MM.1S (cell line): ENCODE results near the gene OSBPL10.
A peak's percentile ranks its signal among the peaks of the same experiment; 100 is the strongest.

Experiments used
- DNase-seq: peaks from one replicate; pipeline ENCODE4 v3.0.0-alpha.2; 2015
- H2AFZ ChIP-seq: fragments of 300-600 bp; sonication (generic); 2 replicates; pipeline ENCODE4 v1.6.0; 2016; ENCODE audit warnings: antibody characterized with exemption, low read length
- H3F3A ChIP-seq: fragments of 300-600 bp; sonication (generic); 2 replicates; pipeline ENCODE4 v1.6.1; 2016; ENCODE audit warnings: mild to moderate bottlenecking, antibody characterized with exemption, low read length, moderate library complexity, mixed read lengths; ENCODE audit not compliant: insufficient read depth
- H3K27ac ChIP-seq: fragments of 300-600 bp; sonication (generic); 2 replicates; pipeline ENCODE4 v1.5.1; 2016; ENCODE audit warnings: mild to moderate bottlenecking, low read length
- H3K27me3 ChIP-seq: fragments of 300-600 bp; sonication (generic); replicated peaks from 2 replicates; pipeline ENCODE4 v1.6.0; 2016; ENCODE audit warnings: low read length; ENCODE audit not compliant: insufficient read depth
- H3K36me3 ChIP-seq: fragments of 300-600 bp; sonication (generic); replicated peaks from 2 replicates; pipeline ENCODE4 v1.6.1; 2016; ENCODE audit warnings: mild to moderate bottlenecking, low read length, mixed read lengths; ENCODE audit not compliant: insufficient read depth
- H3K4me1 ChIP-seq: fragments of 300-600 bp; sonication (generic); 2 replicates; pipeline ENCODE4 v1.6.1; 2016; ENCODE audit warnings: low read length, mixed read lengths
- H3K4me2 ChIP-seq: fragments of 300-600 bp; sonication (generic); 2 replicates; pipeline ENCODE4 v1.6.0; 2016; ENCODE audit warnings: low read depth, low read length
- H3K4me3 ChIP-seq: fragments of 300-600 bp; sonication (generic); 2 replicates; pipeline ENCODE4 v1.5.1; 2016; ENCODE audit warnings: low read length, mixed read lengths
- H3K79me2 ChIP-seq: fragments of 300-600 bp; sonication (generic); 2 replicates; pipeline ENCODE4 v1.6.1; 2016; ENCODE audit warnings: mixed run types, low read length, mixed read lengths
- H3K9ac ChIP-seq: fragments of 300-600 bp; sonication (generic); 2 replicates; pipeline ENCODE4 v1.6.1; 2016; ENCODE audit warnings: low read length, mixed read lengths
- H3K9me2 ChIP-seq: fragments of 300-600 bp; sonication (generic); replicated peaks from 2 replicates; pipeline ENCODE4 v1.6.1; 2016; ENCODE audit warnings: mild to moderate bottlenecking, low read length, mixed read lengths; ENCODE audit not compliant: insufficient read depth
- H3K9me3 ChIP-seq: fragments of 300-600 bp; sonication (generic); replicated peaks from 2 replicates; pipeline ENCODE4 v1.6.1; 2016; ENCODE audit warnings: mild to moderate bottlenecking, low read length, mixed read lengths; ENCODE audit not compliant: insufficient read depth
- H4K20me1 ChIP-seq: fragments of 300-600 bp; sonication (generic); 2 replicates; pipeline ENCODE4 v1.6.1; 2016; ENCODE audit warnings: mild to moderate bottlenecking, low read length, moderate library complexity, mixed read lengths; ENCODE audit not compliant: insufficient read depth
- CTCF ChIP-seq: fragments of 300-600 bp; sonication (generic); IDR thresholded peaks from 2 replicates; pipeline ENCODE4 v1.5.1; 2016; ENCODE audit warnings: antibody characterized with exemption, low read length, mixed read lengths
- EZH2 ChIP-seq: fragments of 300-600 bp; sonication (generic); optimal IDR thresholded peaks from 2 replicates; pipeline ENCODE3; 2017; ENCODE audit warnings: low read depth, mild to moderate bottlenecking, antibody characterized with exemption, low read length, mixed read lengths
- EZH2phosphoT487 ChIP-seq: fragments of 300-600 bp; sonication (generic); IDR thresholded peaks from 2 replicates; pipeline ENCODE4 v1.6.1; 2018; ENCODE audit warnings: antibody characterized with exemption, low read length

The OSBPL10 gene

GRCh38 chr3:31724651-31725050, 256.4 kb downstream of the OSBPL10 start:
- Histone ChIP-seq H3K27me3 (no peaks in the 10 kb centered on the region), H3K79me2 (no peaks in the 10 kb centered on the region), H2AFZ (no peak overlapping the region), H3K9me2 (no peaks in the 10 kb centered on the region), H3F3A (no peaks in the 10 kb centered on the region), H4K20me1 (no peaks in the 10 kb centered on the region), H3K36me3 (no peaks in the 10 kb centered on the region), H3K4me2 (no peak overlapping the region), H3K4me1 (no peaks in the 10 kb centered on the region), H3K4me3 (no peak overlapping the region), H3K27ac (no peak overlapping the region), H3K9me3 (no peaks in the 10 kb centered on the region), H3K9ac (no peak overlapping the region)
- DNase-seq, result no peak
- TF ChIP-seq EZH2phosphoT487 (no peak), CTCF (peak; percentile 19)

- TF ChIP-seq EZH2 (no peak), CTCF (no peak), EZH2phosphoT487 (no peak)
- Histone ChIP-seq H3K36me3 (no peaks in the 10 kb centered on the region), H3K9ac (no peak overlapping the region), H3K4me2 (no peak overlapping the region), H4K20me1 (no peaks in the 10 kb centered on the region), H3K27ac (no peak overlapping the region), H3K4me3 (no peak overlapping the region), H2AFZ (no peak overlapping the region), H3K79me2 (no peaks in the 10 kb centered on the region), H3F3A (no peaks in the 10 kb centered on the region), H3K9me2 (no peaks in the 10 kb centered on the region), H3K4me1 (no peaks in the 10 kb centered on the region), H3K9me3 (no peaks in the 10 kb centered on the region), H3K27me3 (no peaks in the 10 kb centered on the region)
- DNase-seq, result no peak
Observed at GRCh38 chr3:31724116-31724515, 256.9 kb downstream of the OSBPL10 start.

- H3K27ac ChIP-seq, result no peak overlapping the region
- no peak overlapping the region for H3K9ac ChIP-seq
- H3K4me3 ChIP-seq, result no peak overlapping the region
- H3F3A ChIP-seq, result no peaks in the 10 kb centered on the region
- no peaks in the 10 kb centered on the region for H4K20me1 ChIP-seq
- no peaks in the 10 kb centered on the region for H3K9me2 ChIP-seq
- no peaks in the 10 kb centered on the region for H3K4me1 ChIP-seq
- H3K27me3 ChIP-seq, result no peaks in the 10 kb centered on the region
- no peaks in the 10 kb centered on the region for H3K9me3 ChIP-seq
- H3K36me3 ChIP-seq, result no peaks in the 10 kb centered on the region
- H2AFZ ChIP-seq, result no peak overlapping the region
- H3K79me2 ChIP-seq, result no peaks in the 10 kb centered on the region
- TF ChIP-seq EZH2 (no peak), CTCF (no peak), EZH2phosphoT487 (no peak)
- no peak overlapping the region for H3K4me2 ChIP-seq
- no peak for DNase-seq
Observed at GRCh38 chr3:31723701-31724100, 257.4 kb downstream of the OSBPL10 start.
